Left kidney (tissue), 2 donors: ENCODE results near the gene PRKAR1A. TPM values are rescaled to one million over a fixed set of nuclear protein-coding genes. Genes with fewer than 3 reads are reported as not detected.

ENCODE experiments used
- DNase-seq: peaks from one replicate; pipeline ENCODE4 v3.0.0-alpha.2; 2013
- polyA plus RNA-seq: library from polyadenylated mRNA; unstranded; fragments of 120-200 nt; gene quantifications from one replicate; pipeline ENCODE4 v1.2.1, GENCODE V29; 2013; ENCODE audit not compliant: insufficient read length

The PRKAR1A gene
- polyA plus RNA-seq, 1 donor, result 376 TPM

DNA sequence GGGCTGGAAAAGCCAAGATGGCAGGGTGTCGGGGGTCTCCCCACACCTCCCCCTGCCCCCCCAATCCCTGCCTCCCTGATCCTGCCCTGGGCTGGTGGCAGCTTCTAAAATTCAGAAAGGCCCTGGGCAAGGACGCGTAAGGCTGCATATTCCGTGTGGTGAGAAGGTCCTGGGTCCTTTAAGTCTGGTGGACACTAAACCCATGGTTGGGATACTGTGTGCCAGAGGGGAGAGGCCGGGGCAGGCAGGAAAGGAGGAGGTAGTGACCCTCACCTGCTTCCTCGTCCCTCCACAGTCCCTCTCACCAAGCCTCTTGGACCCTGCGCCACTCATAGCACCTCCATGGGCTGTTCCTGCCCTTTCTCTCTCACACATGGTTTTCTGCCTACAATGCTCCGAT is 28.8 kb downstream of the PRKAR1A start:
- DNase-seq, result no peak

DNA sequence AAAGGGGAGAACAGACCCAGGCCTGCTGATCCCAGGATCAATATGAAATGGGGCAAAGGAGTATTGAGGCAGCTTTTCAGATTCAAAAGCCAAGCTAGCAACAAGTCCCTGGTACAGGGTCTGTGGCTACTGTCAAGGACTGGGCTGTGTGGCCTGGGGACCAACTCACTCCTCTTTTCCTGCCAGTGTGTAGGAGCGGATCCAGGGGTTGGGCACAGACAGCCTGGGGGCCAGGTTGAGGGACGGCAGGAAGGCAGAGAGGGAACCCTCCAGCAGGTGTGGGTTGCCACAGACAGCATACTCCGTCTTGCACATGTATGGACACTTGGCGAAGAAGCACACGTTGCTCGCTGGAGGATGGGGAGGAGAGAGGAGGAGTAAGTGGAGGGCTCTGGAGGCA is 29.6 kb downstream of the PRKAR1A start:
- no peak for DNase-seq

DNA sequence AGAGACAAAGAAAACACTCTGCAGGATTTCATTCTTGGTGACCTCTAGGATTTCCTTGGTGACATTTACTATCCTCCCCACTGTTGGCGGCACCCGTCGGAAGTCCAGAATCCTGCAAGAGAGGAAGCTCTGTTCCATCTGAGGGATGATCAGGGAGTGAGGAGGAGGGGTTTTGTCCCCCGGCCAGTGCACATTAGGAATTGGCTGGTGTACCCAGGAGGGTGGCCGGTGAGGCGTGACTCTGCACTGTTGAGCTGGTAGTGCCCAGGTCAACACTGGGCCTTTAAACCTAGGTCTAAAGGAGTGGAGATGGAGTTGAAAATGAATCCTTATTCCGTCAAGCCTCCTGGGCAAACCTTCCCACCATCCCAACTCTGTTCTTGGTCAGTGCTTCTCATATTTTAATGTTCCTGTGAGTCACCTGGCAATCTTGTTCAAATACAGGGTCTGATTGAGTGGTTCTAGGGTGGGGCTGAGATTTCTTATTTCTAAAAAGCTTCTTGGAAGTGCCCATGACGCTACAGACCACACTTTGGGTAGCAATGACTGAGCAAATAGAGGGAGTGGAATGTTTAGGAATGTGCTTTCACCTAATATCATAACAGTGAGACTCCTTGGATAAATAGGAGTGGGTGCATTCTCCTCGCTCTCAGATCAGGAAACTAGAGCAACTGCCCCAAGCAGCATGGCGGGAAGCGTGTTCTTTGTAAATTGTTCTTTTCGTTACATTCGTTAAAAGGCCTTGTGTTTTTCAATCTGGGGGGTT is 30.7 kb downstream of the PRKAR1A start:
- DNase-seq, result no peak

DNA sequence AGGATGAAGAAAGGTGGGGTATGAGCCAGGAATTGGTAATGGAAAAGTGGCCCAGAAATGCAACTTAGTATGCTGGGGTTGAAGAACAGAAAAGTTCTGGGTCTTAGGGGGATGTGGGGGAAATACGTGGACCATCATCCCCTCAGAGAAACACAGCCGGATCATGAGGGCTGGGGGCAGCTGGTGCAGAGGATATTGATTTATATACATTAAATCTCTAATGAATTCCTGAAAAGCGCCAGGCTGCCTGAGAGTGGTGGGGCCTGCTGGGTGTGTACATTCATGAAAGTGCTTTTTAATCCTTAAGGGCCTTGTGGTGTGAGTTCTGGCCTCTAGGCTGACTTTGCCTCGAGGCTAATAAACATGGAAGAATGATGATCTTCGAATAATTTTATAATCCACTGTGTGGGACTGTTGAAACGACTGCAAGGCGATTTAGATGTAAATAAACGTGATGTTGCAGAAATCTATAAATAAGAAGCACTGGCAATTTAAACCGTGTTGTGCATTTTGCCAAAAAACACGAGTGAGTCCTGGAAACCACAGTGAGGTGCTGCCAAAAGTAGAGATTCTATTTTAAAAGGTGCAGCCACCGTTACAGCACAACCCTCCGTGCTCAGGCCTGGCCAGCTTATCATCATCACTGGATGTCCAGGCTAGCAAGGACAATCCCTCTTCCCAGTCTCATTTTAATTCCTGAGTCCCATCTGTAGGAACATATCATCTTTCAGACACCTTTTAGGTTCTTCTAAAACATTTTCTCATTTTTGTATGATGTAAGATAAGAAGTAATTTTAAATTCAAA is 32.1 kb downstream of the PRKAR1A start:
- DNase-seq, result no peak

DNA sequence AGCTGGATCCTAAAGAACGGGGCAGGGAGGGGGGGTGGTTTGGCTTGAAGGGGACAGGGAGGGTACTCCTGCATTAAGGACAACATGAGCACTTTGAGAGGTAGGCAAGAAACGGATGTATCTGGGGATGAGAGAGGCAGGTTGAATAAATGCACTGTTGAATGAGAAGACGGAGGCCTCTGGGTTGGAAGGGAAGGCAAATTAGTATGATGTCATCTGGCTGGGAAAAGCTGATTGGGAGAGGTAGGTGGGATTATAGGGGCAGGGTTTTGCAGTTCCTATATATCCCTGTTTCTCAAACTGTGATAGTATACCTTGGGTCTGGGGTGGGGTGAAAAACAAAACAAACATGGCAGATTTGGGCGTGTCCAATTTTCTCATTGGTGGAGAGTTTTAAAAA is 44.3 kb downstream of the PRKAR1A start:
- DNase-seq, result no peak

DNA sequence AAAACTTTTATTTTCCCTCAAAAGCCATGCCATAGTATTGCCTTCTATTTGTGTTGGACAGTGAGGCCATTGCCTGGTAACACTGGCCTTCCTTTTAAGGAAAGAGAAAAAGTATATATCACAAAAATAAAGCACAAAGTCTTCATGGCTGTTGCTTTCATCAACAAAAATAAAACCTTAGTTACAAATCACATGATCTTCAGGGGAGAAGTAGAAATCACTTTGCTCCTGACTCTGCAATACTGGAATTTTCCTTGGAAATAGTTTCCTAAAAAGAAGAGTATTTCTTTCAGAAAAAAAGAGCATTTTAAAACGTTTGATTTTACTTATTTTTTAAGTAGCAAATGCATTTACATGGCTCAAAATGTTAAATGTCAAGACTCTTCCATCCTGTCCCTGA is 47.1 kb downstream of the PRKAR1A start:
- no peak for DNase-seq

DNA sequence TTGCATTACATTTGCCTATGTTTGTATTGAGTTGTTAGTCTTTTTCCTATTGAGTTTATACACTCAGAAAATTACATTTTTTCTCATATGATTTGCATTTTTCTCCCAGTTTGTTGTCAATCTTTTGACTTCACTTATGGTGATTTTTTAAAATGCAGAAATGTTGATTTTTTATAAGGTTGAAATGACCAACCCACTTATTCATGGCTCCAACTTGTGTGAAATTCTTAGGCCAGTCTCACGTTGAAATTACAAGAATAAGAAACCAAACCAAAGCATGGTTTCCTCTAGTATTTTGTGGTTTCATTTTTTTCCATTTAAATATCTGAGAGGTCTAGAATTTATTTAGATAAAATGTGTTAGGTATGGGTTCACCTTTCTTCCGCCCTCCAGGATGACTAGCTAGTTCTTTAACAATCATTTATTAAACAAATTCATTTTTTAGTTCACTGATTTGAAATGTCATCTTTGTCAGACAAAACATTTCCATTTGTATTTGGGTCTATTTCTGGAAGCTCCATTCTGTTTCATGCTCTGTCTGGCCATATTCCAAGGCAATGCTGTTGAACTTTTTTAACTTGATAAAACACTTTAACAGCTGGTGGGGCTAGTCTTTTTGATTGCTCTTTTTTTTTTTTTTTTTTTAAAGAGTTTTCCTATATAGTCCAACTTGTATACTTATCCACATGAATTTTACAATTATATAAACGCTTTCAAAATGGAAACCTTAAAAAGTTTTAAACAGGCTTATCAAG is 48.9 kb downstream of the PRKAR1A start:
- DNase-seq, result no peak

DNA sequence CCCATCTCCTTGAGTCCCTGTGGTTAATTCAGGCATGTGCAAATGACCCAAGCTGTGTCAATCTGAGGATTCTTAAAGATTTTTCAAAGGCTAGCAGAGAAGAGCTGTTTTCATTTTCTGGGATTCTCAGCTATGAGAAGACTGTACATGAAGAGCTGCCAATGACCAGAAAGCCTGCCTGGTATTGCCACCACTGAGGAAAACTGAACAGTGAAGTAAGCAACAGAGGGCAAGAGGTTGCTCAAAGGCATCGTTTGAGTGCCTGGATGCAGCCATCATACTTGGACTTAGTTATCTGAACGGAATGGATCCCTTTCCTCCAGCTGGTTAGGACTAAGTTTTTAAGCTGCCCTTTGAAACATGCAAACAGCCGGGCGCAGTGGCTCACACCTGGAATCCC is 50.5 kb downstream of the PRKAR1A start:
- DNase-seq, result no peak

DNA sequence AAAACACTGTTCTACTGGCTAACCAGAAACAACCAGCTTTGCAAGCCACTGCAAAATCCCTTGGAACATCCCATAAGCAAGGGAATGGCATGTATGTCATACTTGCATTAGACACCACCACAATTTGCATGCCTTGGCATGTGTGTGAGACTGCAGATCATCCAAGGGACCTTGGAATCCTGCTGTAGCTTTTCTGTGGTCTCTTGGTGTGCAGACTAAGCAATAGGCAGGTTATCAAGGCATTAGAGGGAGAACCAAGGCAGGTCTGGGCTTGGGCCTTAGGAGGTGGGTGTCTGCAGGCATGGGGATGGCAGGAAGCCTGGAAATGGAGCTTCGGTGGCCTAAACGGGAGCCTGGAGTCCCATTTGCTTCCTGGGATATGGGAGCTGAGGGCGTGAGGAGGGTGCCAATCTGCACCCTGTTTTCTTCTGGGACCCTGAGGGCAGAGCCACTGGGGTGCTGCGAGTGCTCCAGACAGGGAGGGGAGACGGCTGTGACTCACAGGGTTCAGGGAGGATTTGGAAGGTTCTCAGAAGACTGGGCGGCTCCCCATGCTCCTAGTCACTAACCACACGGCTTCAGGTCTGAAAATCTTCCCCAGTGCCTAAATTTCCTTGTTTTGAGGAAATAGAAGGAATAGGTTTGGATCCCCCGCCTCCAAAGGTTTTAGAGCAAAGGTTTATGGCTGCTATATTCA is 52.3 kb downstream of the PRKAR1A start:
- DNase-seq, result no peak

DNA sequence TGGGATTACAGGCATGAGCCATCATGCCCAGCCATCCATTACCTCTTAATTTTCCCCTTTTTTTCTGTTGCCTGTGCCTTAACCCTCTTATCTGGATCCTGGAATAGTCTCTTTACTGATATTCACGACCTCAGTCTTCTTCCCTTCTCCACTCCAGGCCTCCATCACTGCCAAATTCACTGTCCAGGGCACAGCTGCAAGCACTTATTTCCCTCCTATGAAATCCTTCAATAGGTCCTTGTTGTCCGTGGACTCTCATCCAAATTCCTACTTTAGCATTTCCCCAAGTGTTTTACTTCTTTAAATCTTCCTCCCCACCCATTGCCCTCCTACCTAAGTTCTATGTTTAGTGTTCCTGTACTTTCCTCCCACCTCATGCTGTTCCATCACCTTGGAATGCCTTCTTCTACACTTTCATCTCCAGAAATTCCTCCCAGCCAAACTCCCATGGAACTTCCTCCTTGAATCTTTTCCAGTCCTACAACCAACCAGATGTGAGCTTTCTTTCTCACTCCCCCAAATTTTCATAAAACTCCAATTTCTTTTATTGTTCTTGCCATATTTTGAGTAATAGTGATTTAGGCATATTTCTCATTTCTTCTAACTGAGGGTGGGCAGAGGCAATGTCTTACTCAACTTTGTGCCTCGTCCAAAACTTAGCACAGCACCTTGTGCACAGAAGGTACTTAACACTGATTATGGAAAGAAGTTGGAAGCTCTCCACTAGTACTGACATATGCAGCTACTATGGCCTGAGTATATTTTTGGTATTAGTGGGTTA is 53.6 kb downstream of the PRKAR1A start:
- DNase-seq, result no peak

DNA sequence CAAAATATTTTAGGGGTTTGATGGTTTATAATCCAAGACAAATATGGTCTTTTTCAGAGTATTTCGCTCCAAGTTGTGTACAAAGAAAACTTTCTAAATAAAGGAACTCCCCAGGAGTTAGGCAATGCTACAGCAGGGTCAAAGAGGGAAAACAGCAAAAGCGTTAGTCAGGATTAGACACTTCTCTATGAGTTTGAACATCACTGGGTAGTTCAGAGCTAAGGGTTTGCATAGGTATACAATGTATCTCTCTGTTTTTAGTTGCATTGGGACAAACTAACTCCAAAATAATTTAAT is 54.2 kb downstream of the PRKAR1A start:
- DNase-seq, result no peak

DNA sequence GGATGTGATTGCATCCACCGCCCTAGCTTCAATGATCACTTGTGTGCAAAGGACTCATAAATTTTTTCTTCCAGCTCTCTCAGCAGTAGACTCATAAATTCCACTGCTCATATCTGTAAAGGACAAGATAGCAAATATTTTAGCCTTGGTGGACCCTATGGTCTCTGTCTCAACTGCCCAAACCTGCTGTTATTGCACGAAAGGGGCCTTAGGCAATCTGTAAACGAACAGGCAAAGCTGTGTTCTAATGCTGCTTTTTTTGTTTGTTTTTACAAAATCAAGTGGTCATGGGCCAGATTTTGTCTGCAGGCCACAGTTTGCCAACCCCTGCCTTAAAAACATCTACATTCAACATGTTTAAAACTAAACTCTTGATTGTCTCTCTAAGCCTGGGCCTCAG is 54.8 kb downstream of the PRKAR1A start:
- DNase-seq, result no peak

DNA sequence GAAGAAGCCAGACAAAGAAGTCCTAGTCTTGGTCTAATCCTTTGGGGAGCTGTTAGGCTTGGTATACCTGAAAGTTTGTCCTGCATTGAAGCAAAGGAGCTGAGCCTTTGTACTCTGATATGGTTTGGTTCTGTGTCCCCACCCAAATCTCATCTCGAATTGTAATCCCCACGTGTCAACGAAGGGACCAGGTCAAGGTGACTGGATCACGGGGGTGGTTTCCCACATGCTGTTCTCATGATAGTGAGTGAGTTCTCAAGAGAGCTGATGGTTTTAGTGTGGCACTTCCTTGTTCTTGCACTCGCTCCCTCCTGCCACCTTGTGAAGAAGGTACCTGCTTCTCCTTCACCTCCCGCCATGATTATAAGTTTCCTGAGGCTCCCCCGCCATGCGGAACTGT is 55.4 kb downstream of the PRKAR1A start:
- no peak for DNase-seq

DNA sequence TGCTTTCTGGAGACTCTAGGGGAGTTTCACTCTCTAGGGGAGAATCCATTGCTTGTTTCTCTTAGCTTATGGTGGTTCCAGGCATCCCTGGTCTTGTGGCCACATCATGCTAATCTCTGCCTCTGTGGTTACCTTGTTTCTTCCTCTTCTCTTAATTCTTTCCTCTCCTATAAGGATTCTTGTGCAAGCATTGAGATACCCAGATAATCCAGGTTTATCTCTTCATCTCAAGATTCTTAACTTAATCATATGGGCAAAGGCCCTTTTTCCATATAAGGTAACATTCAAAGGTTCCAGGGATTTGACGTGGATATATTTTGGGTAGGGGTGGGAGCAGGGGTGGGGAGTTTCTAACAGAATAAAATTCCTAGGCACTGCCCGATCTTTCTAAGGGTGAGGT is 56.4 kb downstream of the PRKAR1A start:
- DNase-seq, result no peak

DNA sequence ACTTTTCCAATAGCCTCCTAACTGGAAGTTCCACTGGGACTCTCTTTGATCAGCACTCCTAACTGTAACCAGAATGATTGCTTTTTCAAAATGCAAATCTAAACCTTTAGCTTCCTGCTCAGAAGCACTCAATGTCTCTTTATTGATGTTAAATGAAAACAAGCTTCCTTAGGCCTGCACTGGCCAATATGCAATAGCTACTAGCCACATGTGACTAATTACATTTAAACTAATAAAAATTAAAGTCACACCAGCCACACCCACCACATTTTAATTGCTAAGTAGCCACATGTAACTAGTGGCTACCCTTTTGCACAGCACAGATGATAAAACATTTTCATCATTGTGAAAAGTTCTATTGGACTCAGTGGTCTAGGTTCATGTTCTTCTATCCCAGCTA is 57.1 kb downstream of the PRKAR1A start:
- no peak for DNase-seq

DNA sequence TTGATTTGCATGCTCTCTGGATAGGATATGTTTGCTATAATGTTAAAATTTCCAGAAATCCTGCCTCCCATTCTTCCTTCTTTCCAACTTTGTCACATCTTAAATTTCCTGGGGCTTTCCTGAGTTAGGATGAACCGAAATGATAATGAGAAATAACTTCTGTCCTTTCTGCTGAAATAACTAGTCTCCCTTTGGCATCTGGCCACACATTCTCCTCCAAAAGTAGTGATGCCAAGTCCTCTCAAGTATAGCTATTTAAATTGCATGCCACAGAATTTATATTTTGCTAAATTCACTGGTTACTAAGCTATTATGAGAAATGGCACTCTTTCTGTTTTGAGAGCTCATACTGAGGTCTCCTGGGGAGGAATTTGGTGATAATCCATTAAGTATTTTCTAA is 58.3 kb downstream of the PRKAR1A start:
- no peak for DNase-seq

DNA sequence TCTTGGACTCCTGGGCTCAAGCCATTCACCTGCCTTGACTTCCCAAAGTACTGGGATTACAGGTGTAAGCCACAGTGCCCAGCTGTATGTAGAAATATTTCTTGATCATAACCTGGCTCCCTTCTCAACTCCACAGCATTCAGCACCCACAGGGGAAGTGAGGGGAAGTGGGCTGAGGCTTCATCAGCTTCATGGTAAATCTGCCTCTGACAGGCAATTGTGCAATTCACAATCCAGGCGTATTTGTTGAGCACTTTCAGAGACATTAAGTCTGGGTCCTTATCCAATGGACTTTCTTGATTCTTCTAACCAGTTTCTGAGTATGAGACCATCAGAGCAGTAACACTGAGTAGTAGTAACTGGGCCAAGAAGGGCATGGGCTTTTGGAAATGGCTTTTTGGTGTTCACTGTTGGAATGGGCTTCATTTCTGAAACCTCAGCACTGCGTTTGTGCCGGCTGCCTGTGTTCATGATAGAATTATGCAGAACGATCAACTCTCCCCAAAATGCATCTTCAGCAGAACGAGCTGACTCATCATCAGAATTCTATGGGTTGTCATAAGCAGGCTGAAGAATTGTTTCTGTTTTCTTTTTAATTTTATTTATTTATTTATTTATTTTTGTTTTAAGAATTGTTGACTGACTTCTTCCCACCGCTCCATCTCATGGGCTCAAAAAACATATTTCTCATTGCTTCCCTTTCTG is 60.1 kb downstream of the PRKAR1A start:
- no peak for DNase-seq

DNA sequence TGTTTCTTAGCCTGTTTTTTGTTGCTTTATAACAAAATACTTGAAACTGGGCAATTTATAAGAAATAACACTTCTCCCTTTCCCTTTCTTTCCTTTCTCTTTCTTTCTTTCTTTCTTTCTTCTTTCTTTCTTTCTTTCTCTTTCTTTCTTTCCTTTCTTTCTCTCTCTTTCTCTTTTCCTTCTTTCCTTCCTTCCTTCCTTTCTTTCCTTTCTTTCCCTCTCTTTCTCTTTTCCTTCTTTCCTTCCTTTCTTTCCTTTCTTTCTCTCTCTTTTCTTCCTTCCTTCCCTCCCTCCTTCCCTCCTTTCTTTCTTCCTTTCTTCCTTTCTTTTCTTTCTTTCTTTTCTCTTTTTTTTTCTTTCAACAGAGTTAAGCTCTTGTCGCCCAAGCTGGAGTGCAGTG is 61.1 kb downstream of the PRKAR1A start:
- no peak for DNase-seq

DNA sequence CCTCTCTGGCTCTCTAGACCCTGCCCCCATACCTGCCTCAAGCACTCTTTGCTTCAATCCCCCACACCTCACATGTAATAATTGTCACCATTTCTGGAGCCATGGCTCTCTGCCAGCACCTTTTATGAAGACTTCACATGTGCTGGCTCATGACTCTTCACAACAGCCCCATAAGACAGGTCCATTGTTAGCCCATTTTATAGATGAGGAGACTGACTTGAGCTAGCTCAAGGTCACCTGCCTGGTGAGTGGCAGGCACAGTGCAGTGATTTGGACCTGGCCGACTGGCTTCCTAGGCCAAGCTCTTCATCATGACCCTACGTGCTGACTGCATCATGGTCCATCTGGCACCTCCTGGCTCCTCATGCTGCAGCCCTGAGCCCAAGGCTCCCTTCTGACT is 63.9 kb downstream of the PRKAR1A start:
- no peak for DNase-seq

DNA sequence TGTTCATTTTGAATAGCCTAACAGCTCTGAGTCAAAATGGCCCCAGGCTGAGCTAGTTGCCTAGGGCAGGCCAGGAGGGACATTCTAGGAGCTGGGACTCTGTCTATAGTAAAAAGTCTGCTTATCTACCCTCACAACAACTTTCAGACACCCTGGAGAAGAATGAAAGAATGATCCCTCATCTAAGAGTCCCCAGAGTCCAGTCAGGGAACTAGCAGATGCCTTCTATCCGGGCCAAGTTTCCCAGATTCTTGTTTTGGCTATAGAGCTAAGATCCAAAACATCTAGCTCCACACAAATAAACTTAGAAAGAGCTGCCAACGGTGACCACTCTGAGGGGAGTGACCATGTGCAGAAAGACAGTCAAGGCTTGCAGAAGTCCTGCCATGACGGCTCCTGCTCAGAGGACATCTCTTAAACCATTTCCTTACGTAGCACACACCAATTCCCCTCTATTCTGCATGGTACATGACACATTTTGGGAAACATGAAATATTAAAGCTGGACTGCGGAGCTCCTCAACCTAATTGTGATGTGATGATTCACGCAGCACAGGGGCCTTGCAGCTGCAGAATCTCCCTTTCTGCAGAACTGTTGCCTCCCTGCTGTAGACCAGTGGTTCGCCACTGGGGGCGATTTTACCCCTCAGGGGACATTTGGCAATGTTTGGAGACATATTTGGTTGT is 64.7 kb downstream of the PRKAR1A start:
- DNase-seq, result no peak

DNA sequence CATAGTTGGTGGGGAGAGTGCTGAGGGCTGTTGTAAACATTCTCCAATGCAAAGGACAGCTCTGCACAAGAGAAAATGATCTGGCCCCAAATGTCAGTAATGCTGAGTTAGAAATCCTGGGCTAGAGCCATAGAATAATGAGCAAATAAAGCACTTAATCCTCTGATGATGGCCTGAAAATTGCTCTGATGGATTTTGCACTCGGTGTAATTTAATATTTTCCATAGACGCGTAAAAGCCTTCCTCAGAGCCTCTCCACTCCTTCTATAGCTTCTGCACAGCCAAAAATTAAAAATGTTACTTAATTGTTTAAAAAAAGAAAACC is 65.2 kb downstream of the PRKAR1A start:
- no peak for DNase-seq
